Effector memory CD4-positive, alpha-beta T cell (primary cell): Measurements from ENCODE around the gene BARHL2.

ENCODE experiments used
- DNase-seq, 3 donors: peaks; one replicate each; pipeline ENCODE4 v3.0.0-alpha.2; 2020
- H3K27ac ChIP-seq: 2 replicates; pipeline ENCODE4 v1.7.0; 2013; ENCODE audit warnings: mild to moderate bottlenecking, low read length, moderate library complexity; ENCODE audit not compliant: insufficient read depth, poor library complexity, severe bottlenecking
- H3K27me3 ChIP-seq: replicated peaks from 2 replicates; pipeline ENCODE4 v1.7.0; 2013; ENCODE audit warnings: mild to moderate bottlenecking, low read length; ENCODE audit not compliant: insufficient read depth, control insufficient read depth, poor library complexity, severe bottlenecking
- H3K36me3 ChIP-seq: 2 replicates; pipeline ENCODE4 v1.7.0; 2013; ENCODE audit warnings: mild to moderate bottlenecking, low read length, moderate library complexity; ENCODE audit not compliant: control insufficient read depth, insufficient read depth
- H3K4me1 ChIP-seq: 2 replicates; pipeline ENCODE4 v1.7.0; 2013; ENCODE audit warnings: low read length, mild to moderate bottlenecking; ENCODE audit not compliant: control insufficient read depth, insufficient read depth, poor library complexity, severe bottlenecking
- H3K4me3 ChIP-seq: 2 replicates; pipeline ENCODE4 v1.7.0; 2013; ENCODE audit warnings: low read length, low read depth, mild to moderate bottlenecking; ENCODE audit not compliant: insufficient read depth, poor library complexity, severe bottlenecking
- H3K9me3 ChIP-seq: 2 replicates; pipeline ENCODE4 v1.7.0; 2013; ENCODE audit warnings: mild to moderate bottlenecking, low read length, moderate library complexity; ENCODE audit not compliant: control insufficient read depth

BARHL2 gene

GRCh38 chr1:90717665-90718410 is 736 bp upstream of the BARHL2 start:
- Histone ChIP-seq H3K4me1 (peaks cover 8% of the 10 kb centered on the region), H3K9me3 (peaks cover 15% of the 10 kb centered on the region), H3K36me3 (no peaks in the 10 kb centered on the region), H3K27ac (no peak overlapping the region), H3K27me3 (peaks cover 90% of the 10 kb centered on the region), H3K4me3 (peak overlapping the region; percentile 27)
- no peak for DNase-seq

DNA sequence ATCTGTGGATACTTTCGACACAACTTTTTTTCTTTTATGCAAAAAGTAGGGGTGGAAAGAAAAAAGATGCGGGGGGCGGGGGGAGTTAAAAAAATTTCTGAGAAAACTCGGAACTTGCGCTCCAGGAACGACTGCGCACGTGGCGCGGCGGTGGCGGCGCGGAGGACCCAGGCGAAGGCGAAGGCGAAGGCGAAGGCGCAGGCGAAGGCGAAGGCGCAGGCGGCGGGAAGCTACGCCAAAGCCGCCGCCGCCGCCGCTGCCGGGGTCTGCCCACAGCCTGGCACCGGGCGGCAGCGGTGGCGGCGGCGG is 208 bp upstream of the BARHL2 start:
- no peak overlapping the region for H3K4me3 ChIP-seq
- H3K4me1 ChIP-seq = peaks cover 8% of the 10 kb centered on the region
- H3K9me3 ChIP-seq = peaks cover 15% of the 10 kb centered on the region
- H3K27ac ChIP-seq = no peak overlapping the region
- no peaks in the 10 kb centered on the region for H3K36me3 ChIP-seq
- DNase-seq = no peak
- peaks cover 90% of the 10 kb centered on the region for H3K27me3 ChIP-seq

- H3K27ac ChIP-seq = no peak overlapping the region
- no peaks in the 10 kb centered on the region for H3K36me3 ChIP-seq
- H3K4me1 ChIP-seq = peaks cover 8% of the 10 kb centered on the region
- peaks cover 90% of the 10 kb centered on the region for H3K27me3 ChIP-seq
- DNase-seq = no peak
- H3K9me3 ChIP-seq = peaks cover 15% of the 10 kb centered on the region
- H3K4me3 ChIP-seq = no peak overlapping the region
Observed at GRCh38 chr1:90716243-90716551, 905 bp downstream of the BARHL2 start.

GRCh38 chr1:90715309-90715708 is 1.8 kb downstream of the BARHL2 start:
- no peak for DNase-seq
- Histone ChIP-seq H3K27me3 (peaks cover 90% of the 10 kb centered on the region), H3K27ac (no peak overlapping the region), H3K9me3 (peaks cover 15% of the 10 kb centered on the region), H3K36me3 (no peaks in the 10 kb centered on the region), H3K4me1 (peaks cover 11% of the 10 kb centered on the region), H3K4me3 (no peak overlapping the region)

DNA sequence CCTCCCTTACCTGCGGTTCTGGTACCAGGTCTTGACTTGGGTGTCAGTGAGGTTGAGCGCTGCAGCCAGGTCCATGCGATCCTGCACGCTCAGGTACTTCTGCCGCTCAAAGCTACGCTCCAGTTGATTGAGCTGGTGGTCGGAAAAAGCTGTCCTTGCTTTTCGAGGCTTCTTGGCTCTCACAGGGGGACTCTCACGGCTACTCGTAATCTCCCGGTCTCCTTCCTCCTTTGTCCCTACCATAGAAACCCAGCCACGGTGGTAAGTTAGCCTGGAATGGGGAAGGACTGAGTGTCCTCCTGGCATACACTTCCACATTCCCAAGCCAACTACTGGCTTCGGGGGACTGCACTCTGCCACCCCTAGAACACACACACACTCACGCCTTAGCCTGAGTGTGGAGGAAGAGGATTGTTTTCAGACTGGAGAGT is 2.6 kb downstream of the BARHL2 start:
- Histone ChIP-seq H3K27ac (no peak overlapping the region), H3K9me3 (peaks cover 10% of the 10 kb centered on the region), H3K4me3 (no peak overlapping the region), H3K36me3 (no peaks in the 10 kb centered on the region), H3K27me3 (peaks cover 83% of the 10 kb centered on the region), H3K4me1 (peaks cover 11% of the 10 kb centered on the region)
- DNase-seq = no peak

DNA sequence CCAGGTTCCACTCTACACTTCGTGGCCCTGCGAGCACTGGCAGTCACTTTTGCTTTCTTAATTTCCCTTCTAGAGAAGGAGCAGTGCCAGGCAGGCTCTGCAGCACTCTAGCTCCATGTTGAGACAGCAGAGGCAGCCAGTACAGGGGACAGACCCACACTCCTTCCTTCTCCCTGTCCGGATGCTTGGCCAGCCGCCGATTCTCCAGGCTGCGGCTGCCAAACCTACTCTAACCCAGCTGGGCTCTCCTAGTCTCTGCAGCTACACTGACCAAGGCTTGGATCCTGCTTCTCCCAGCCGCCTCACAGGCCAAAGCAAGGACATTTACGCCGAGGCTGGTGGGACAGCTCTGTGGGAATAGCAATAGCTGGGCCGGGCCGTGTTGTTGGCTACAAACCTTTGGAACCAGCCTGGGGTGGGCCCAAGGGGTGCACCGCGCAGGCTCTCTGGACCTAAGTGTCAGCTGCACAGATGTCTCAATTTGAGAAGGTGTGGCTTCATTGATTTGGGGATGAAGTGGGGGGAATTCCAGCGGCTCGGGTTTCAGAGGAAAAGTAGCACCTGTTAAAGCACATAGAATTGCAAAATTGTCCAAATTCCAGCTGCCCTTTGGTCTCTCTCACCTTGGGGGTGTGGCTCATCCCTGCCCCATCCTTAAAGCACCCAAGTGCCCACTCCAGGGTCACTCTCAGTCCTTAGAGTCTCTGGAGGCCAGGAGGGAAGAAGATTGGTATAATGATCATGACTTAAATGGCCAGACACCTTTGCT is 3.2 kb downstream of the BARHL2 start:
- Histone ChIP-seq H3K9me3 (peaks cover 8% of the 10 kb centered on the region), H3K27me3 (peaks cover 80% of the 10 kb centered on the region), H3K36me3 (no peaks in the 10 kb centered on the region), H3K4me3 (no peak overlapping the region), H3K4me1 (peaks cover 11% of the 10 kb centered on the region), H3K27ac (no peak overlapping the region)
- no peak for DNase-seq

- Histone ChIP-seq H3K9me3 (peaks cover 8% of the 10 kb centered on the region), H3K27ac (no peak overlapping the region), H3K4me1 (peaks cover 4% of the 10 kb centered on the region), H3K4me3 (no peak overlapping the region), H3K27me3 (peaks cover 78% of the 10 kb centered on the region), H3K36me3 (no peaks in the 10 kb centered on the region)
- DNase-seq = no peak
Observed at GRCh38 chr1:90712915-90713730, 4.0 kb downstream of the BARHL2 start.

GRCh38 chr1:90712153-90712856 is 4.8 kb downstream of the BARHL2 start:
- no peak for DNase-seq
- no peaks in the 10 kb centered on the region for H3K36me3 ChIP-seq
- H3K4me3 ChIP-seq = no peak overlapping the region
- peaks cover 80% of the 10 kb centered on the region for H3K27me3 ChIP-seq
- peaks cover 3% of the 10 kb centered on the region for H3K4me1 ChIP-seq
- H3K9me3 ChIP-seq = peaks cover 8% of the 10 kb centered on the region
- H3K27ac ChIP-seq = no peak overlapping the region

DNA sequence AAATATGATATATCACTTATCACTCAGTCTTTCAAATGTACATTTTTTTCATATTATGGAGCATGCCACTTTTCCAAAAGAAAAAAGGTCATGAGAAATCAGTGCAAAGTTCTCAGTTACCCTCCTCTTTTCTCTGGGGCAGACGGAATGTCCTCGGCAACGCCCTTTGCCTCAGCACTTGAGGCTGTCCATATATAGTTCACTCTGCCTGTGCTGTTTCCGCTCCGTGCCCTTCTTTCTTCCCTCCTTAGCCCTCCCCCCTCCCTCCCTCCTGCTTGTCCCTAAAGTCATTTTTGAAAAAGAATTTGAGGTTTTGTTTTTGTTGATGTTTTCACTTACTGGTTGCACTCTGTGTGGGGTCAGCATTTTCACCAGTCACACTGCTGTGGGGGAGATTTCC is 5.4 kb downstream of the BARHL2 start:
- no peak for DNase-seq
- Histone ChIP-seq H3K4me3 (no peak overlapping the region), H3K27me3 (peaks cover 80% of the 10 kb centered on the region), H3K36me3 (no peaks in the 10 kb centered on the region), H3K4me1 (peaks cover 3% of the 10 kb centered on the region), H3K9me3 (peaks cover 4% of the 10 kb centered on the region), H3K27ac (no peak overlapping the region)
